HepG2 (cell line): ENCODE data around the gene PYCR2. TPM values are rescaled to one million over a fixed set of nuclear protein-coding genes. Genes with fewer than 3 reads are reported as not detected.

ENCODE experiments used
- ATAC-seq: fragments of 200-7000 bp; cut with Tn5 transposase; 3 replicates; pipeline ENCODE4 v1.9.1; 2020; ENCODE audit warnings: mild to moderate bottlenecking, moderate library complexity
- BruUV-seq: library from RNA; stranded (reverse); fragments of 400-500 nt; replicated peaks from 2 replicates; lab custom pipeline; 2021; lab: Mats Ljungman, UMichigan
- CTCF ChIA-PET: fragments of 300-600 bp; formaldehyde crosslinking; extraction: SDS; loops from one replicate; lab custom pipeline; 2021; ENCODE audit warnings: low total read pairs, inconsistent platforms, low intra/inter-chr PET ratio; lab: Yijun Ruan, JAX
- POLR2A ChIA-PET: fragments of 350-600 bp; sonication (Branson Sonifier 250); formaldehyde crosslinking; loops from one replicate; lab custom pipeline; 2020; ENCODE audit warnings: antibody characterized with exemption, inconsistent platforms; lab: Yijun Ruan, JAX
- DNase-seq: peaks from one replicate; pipeline ENCODE4 v3.0.0-alpha.2; 2015; ENCODE audit warnings: low spot score
- FAIRE-seq: peaks from 3 replicates; lab custom pipeline; 2011; peaks lifted over from hg19 to GRCh38; lab: Jason Lieb, UNC
- H2AFZ ChIP-seq: one replicate; pipeline ENCODE4 v1.6.1; 2011; ENCODE audit warnings: low read length, inconsistent platforms
- H3K27ac ChIP-seq: fragments of 300-600 bp; 3 replicates; pipeline ENCODE4 v1.8.0; 2011; ENCODE audit warnings: mixed run types, mild to moderate bottlenecking, mixed read lengths, low read length, inconsistent platforms; ENCODE audit not compliant: insufficient read depth; ENCODE audit errors: extremely low read length
- H3K27me3 ChIP-seq, 2 experiments: fragments of 200-600 bp in 1 of 2; 2 replicates in 1 of 2; 3 replicates in 1 of 2; pipeline versions ENCODE4 v1.6.0 to v1.8.0; 2011; ENCODE audit warnings: low read length in 2 of 2, mild to moderate bottlenecking in 2 of 2, moderate library complexity in 2 of 2, inconsistent platforms in 1 of 2; ENCODE audit not compliant: insufficient read depth in 2 of 2, control insufficient read depth in 1 of 2
- H3K36me3 ChIP-seq, 2 experiments: fragments of 200-600 bp in 1 of 2; replicated peaks in 1 of 2; 2 replicates in 1 of 2; 3 replicates in 1 of 2; pipeline versions ENCODE4 v1.5.1 to v1.8.0; 2011; ENCODE audit warnings: low read length in 2 of 2, inconsistent platforms in 1 of 2; ENCODE audit not compliant: insufficient read depth in 2 of 2, control insufficient read depth in 1 of 2
- H3K4me1 ChIP-seq: 2 replicates; pipeline ENCODE4 v1.5.1; 2012; ENCODE audit warnings: low read length, inconsistent platforms; ENCODE audit not compliant: insufficient read depth
- H3K4me2 ChIP-seq: 2 replicates; pipeline ENCODE4 v1.6.0; 2011; ENCODE audit warnings: low read depth, low read length, inconsistent platforms
- H3K4me3 ChIP-seq, 3 experiments: fragments of 200-600 bp in 1 of 3; sonication (generic), shearing (Covaris generic) in 1 of 3; replicated peaks in 1 of 3; 2 replicates each; pipeline ENCODE4 v1.5.1; 2011 to 2016; ENCODE audit warnings: low read length in 3 of 3, inconsistent platforms in 2 of 3, low read depth in 2 of 3, mild to moderate bottlenecking in 2 of 3, control low read depth in 1 of 3, mixed read lengths in 1 of 3; ENCODE audit not compliant: insufficient read depth in 1 of 3
- H3K79me2 ChIP-seq: one replicate; pipeline ENCODE4 v1.6.1; 2011; ENCODE audit warnings: low read length, inconsistent platforms; ENCODE audit not compliant: insufficient read depth
- H3K9ac ChIP-seq: 2 replicates; pipeline ENCODE4 v1.6.0; 2011; ENCODE audit warnings: mild to moderate bottlenecking, low read depth, low read length, inconsistent platforms; ENCODE audit not compliant: insufficient read depth
- H3K9me3 ChIP-seq: 2 replicates; pipeline ENCODE4 v1.5.1; 2012; ENCODE audit warnings: mild to moderate bottlenecking, low read length
- H4K20me1 ChIP-seq: 2 replicates; pipeline ENCODE4 v1.6.0; 2011; ENCODE audit warnings: inconsistent platforms, mild to moderate bottlenecking, low read length, moderate library complexity; ENCODE audit not compliant: insufficient read depth
- BORCS8-MEF2B ChIP-seq: sonication (generic); formaldehyde crosslinking; IDR thresholded peaks from 2 replicates; pipeline ENCODE4 v1.8.0; 2022; ENCODE audit warnings: mild to moderate bottlenecking, missing genetic modification reagents
- CHD4 ChIP-seq: fragments of 200-600 bp; sonication (generic); IDR thresholded peaks from 2 replicates; pipeline ENCODE4 v1.7.0; 2017; ENCODE audit warnings: mild to moderate bottlenecking, low read length, borderline replicate concordance
- HNRNPH1 ChIP-seq: fragments of 200-400 bp; formaldehyde crosslinking; optimal IDR thresholded peaks from 2 replicates; pipeline ENCODE3; 2017; ENCODE audit warnings: mild to moderate bottlenecking, low read depth, low read length
- MEIS1 ChIP-seq: sonication (generic); formaldehyde crosslinking; IDR thresholded peaks from 2 replicates; pipeline ENCODE4 v1.9.0; 2021; ENCODE audit warnings: mild to moderate bottlenecking, missing genetic modification reagents, moderate library complexity, borderline replicate concordance
- SUZ12 ChIP-seq: fragments of 150-350 bp; IDR thresholded peaks from 2 replicates; pipeline ENCODE4 v1.6.1; 2014; ENCODE audit warnings: low read depth, low read length
- ZFX ChIP-seq: sonication (generic); formaldehyde crosslinking; IDR thresholded peaks from 2 replicates; pipeline ENCODE4 v1.4.0; 2020; ENCODE audit warnings: mild to moderate bottlenecking, low read depth, missing genetic modification reagents, moderate library complexity
- ZFY ChIP-seq: sonication (generic); formaldehyde crosslinking; IDR thresholded peaks from 2 replicates; pipeline ENCODE4 v1.4.0; 2020; ENCODE audit warnings: missing genetic modification reagents
- ZNF230 ChIP-seq: sonication (generic); formaldehyde crosslinking; IDR thresholded peaks from 2 replicates; pipeline ENCODE4 v1.4.0; 2020; ENCODE audit warnings: mild to moderate bottlenecking, missing genetic modification reagents
- WGBS: methylation state at CpG from one replicate; pipeline ENCODE4 v1.1.6; 2017; ENCODE audit warnings: low lambda C conversion rate; 5-methylcytosine and 5-hydroxymethylcytosine counted together
- in situ Hi-C: cut with HindIII; loops from 2 replicates; pipeline ENCODE4 v1.10.0; 2017; ENCODE audit warnings: low pct_unique_long_range_greater_than_20kb; ENCODE audit not compliant: extremely low pct_ligation_motif_present
- intact Hi-C: fragments of 100-400 bp; cut with micrococcal nuclease; formaldehyde crosslinking; loops from one replicate; pipeline ENCODE4 v1.10.0; 2022; ENCODE audit not compliant: unreplicated experiment
- polyA plus RNA-seq, 8 experiments: library from polyadenylated mRNA; depleted of rRNA in 3 of 8; stranded (reverse) in 7 of 8; unstranded in 1 of 8; fragments of >200 nt; fragmentation: Illumina TruSeq in 4 of 8; extraction: Trizol in 4 of 8; gene quantifications; 2 replicates each; pipeline versions ENCODE4 v1.2.1 to v1.2.3, GENCODE V29; 2011 to 2016; ENCODE audit warnings: low read depth in 4 of 8, missing spikeins in 1 of 8, mixed read lengths in 1 of 8; ENCODE audit not compliant: insufficient read depth in 1 of 8
- total RNA-seq, 5 experiments: library from RNA; depleted of rRNA; stranded (reverse); fragments of >200 nt; fragmentation: Illumina TruSeq; extraction: Trizol; gene quantifications; 2 replicates each; pipeline ENCODE4 v1.2.3, GENCODE V29; 2016; ENCODE audit warnings: low read depth in 1 of 5
- TF ChIP-seq, protein P1 (sequence below): sonication (generic); formaldehyde crosslinking; IDR thresholded peaks from 2 replicates; pipeline ENCODE4 v1.5.0; 2020; ENCODE audit warnings: mild to moderate bottlenecking, missing genetic modification reagents
- TF ChIP-seq, protein P2 (sequence below): sonication (generic); formaldehyde crosslinking; IDR thresholded peaks from 2 replicates; pipeline ENCODE4 v1.4.0; 2020; ENCODE audit warnings: missing genetic modification reagents
- TF ChIP-seq, protein P3 (sequence below): sonication (generic); formaldehyde crosslinking; IDR thresholded peaks from 2 replicates; pipeline ENCODE4 v1.4.0; 2020; ENCODE audit warnings: mild to moderate bottlenecking, missing genetic modification reagents

The PYCR2 gene
- total and polyA plus RNA-seq, 2 of the 13 experiments (the other 11 are each of a cell fraction or from before 2014, with no cell fraction given) = 47.2 to 47.8 TPM

DNA sequence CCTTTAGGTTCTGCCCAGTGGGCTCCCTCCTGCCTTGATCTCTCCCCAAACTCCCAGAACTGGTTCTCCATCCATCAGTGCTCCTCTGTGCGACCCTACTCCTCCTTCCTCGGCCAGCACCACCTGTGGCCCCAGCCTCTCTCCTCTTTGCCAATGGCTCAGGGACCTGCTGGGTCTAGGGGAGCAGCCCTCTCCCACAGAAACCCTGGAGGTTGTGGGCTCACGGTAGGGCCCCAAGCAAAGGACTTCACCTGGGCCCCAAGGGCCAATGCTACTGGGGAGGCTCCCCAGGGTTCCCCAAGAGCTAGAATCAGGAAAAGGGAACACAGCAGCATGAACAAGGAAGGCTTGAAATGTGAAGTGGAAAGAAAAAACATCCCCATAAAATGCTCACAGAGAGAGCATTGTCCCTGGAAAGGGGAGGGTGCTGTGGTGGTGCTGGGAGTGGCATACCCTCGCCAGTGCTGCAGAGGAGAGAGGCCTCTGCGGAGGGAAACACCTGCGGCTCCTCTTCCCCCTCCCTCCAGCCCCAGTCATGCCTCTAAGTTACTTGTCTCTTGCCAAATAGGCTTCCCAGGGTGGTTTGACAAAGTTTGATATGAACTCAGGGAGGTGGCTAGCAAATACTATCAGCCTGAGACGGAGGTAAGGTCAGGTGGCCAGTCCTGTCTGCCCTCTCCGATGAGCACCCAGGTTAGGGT is 44.4 kb downstream of the PYCR2 start:
- peak; percentile 21 for DNase-seq
- peak overlapping the region; percentile 80 for H3K27ac ChIP-seq

DNA sequence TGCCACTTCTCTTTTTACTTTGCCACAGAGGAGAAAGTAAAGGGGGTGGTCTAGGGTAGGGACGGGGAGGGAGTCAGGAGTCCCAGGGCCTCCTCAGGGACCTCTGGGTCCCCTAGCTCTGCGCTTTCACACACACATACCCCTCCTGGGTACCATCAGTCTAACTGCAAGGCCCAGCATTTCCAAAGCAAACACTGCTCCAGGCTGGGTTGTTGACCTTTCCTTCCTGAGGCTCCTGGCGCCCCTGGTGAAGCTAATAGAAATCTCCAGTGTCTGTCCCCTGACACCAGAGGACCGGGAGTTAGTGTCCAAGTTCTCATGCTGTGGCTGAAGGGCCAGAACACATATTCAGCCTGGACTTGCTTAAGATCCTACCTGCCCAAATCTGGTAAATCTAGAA is 45.8 kb downstream of the PYCR2 start:
- peak overlapping the region; percentile 100 for H3K4me2 ChIP-seq
- CTCF ChIA-PET = interaction anchor here (0.6 to 1.8 kb wide), 2 partner anchors 33 to 404 kb away, joined by 3 to 5 read pairs; no protein-coding TSS in a partner anchor
- intact Hi-C loops (loop anchor here (5.0 kb wide), 1 partner anchor 34 kb away; no protein-coding TSS in a partner anchor), in situ Hi-C loops (no loop called here)
- peaks cover 20% of the 10 kb centered on the region for H4K20me1 ChIP-seq
- no peaks in the 10 kb centered on the region for H3K9me3 ChIP-seq
- 21% methylated on average over 4 of the region's 4 CpGs for WGBS
- H3K9ac ChIP-seq = no peak overlapping the region
- POLR2A ChIA-PET = interaction anchor here (0.9 to 1.2 kb wide), 4 partner anchors 8 to 66 kb away, joined by 3 to 6 read pairs (median 4); partner anchors contain the start of gene PYCR2
- H2AFZ ChIP-seq = no peak overlapping the region
- no TSS peak for BruUV-seq
- H3K79me2 ChIP-seq = peaks cover 37% of the 10 kb centered on the region
- H3K27ac ChIP-seq = peak overlapping the region; percentile 6
- peak; percentile 83 for FAIRE-seq
- peaks cover 8 to 30% of the 10 kb centered on the region in 2 experiments for H3K36me3 ChIP-seq
- DNase-seq = peak; percentile 55
- H3K4me1 ChIP-seq = peaks cover 47% of the 10 kb centered on the region
- ATAC-seq = peak; percentile 33
- H3K4me3 ChIP-seq = no peak overlapping the region
- no peaks in the 10 kb centered on the region; a peak in 1 of 5 replicates for H3K27me3 ChIP-seq
- TF ChIP-seq CHD4 = no peak
- TF ChIP-seq BORCS8-MEF2B (CRISPR knock-in tag) = no peak
- TF ChIP-seq ZFX (CRISPR knock-in tag) = peak; percentile 48; the same call in 1 of the 2 replicates
- TF ChIP-seq ZFY = 0 out of 2 replicates have a peak, but pooled peaks have one; percentile 17
- TF ChIP-seq, protein P1, sequence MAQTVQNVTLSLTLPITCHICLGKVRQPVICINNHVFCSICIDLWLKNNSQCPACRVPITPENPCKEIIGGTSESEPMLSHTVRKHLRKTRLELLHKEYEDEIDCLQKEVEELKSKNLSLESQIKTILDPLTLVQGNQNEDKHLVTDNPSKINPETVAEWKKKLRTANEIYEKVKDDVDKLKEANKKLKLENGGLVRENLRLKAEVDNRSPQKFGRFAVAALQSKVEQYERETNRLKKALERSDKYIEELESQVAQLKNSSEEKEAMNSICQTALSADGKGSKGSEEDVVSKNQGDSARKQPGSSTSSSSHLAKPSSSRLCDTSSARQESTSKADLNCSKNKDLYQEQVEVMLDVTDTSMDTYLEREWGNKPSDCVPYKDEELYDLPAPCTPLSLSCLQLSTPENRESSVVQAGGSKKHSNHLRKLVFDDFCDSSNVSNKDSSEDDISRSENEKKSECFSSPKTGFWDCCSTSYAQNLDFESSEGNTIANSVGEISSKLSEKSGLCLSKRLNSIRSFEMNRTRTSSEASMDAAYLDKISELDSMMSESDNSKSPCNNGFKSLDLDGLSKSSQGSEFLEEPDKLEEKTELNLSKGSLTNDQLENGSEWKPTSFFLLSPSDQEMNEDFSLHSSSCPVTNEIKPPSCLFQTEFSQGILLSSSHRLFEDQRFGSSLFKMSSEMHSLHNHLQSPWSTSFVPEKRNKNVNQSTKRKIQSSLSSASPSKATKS (CRISPR knock-in tag) = no peak
- no peak for TF ChIP-seq SUZ12
- no peak for TF ChIP-seq HNRNPH1
- no peak for TF ChIP-seq MEIS1 (CRISPR knock-in tag)
- TF ChIP-seq, protein P2, sequence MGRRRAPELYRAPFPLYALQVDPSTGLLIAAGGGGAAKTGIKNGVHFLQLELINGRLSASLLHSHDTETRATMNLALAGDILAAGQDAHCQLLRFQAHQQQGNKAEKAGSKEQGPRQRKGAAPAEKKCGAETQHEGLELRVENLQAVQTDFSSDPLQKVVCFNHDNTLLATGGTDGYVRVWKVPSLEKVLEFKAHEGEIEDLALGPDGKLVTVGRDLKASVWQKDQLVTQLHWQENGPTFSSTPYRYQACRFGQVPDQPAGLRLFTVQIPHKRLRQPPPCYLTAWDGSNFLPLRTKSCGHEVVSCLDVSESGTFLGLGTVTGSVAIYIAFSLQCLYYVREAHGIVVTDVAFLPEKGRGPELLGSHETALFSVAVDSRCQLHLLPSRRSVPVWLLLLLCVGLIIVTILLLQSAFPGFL (CRISPR knock-in tag) = no peak

More for the DNA sequence above, 44.4 kb downstream of the PYCR2 start:
- Histone ChIP-seq H3K4me2 (peak overlapping the region; percentile 100), H3K4me1 (peaks cover 55% of the 10 kb centered on the region), H4K20me1 (peaks cover 20% of the 10 kb centered on the region), H3K4me3 (peak overlapping the region in 1 of 3 experiments; percentile 93; a peak in 2 of 6 replicates), H3K27me3 (no peaks in the 10 kb centered on the region; a peak in 1 of 5 replicates), H3K9ac (peak overlapping the region; percentile 88), H3K79me2 (peaks cover 37% of the 10 kb centered on the region), H3K36me3 (peaks cover 2 to 18% of the 10 kb centered on the region in 2 experiments; a peak in 4 of 5 replicates), H3K9me3 (no peaks in the 10 kb centered on the region), H2AFZ (no peak overlapping the region)
- 58% methylated on average over 5 of the region's 8 CpGs for WGBS
- FAIRE-seq (no peak), ATAC-seq (no peak)
- BruUV-seq = no TSS peak
- 0 out of 2 replicates have a peak, but pooled peaks have one; percentile 3 for TF ChIP-seq ZNF230
- TF ChIP-seq, protein P3, sequence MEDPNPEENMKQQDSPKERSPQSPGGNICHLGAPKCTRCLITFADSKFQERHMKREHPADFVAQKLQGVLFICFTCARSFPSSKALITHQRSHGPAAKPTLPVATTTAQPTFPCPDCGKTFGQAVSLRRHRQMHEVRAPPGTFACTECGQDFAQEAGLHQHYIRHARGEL = no peak
- in situ Hi-C loops = no loop called here
- ChIA-PET POLR2A (interaction anchor here (3.9 to 4.6 kb wide), 3 partner anchors 11 to 68 kb away, joined by 28 to 42 read pairs (median 29); partner anchors contain the start of genes EPHX1, LEFTY1 and PYCR2), CTCF (interaction anchor here (1.2 kb wide), 1 partner anchor 405 kb away, joined by 3 read pairs; no protein-coding TSS in a partner anchor)
- intact Hi-C loops = loop anchor here (5.0 to 10.0 kb wide), 3 partner anchors 33 to 95 kb away; partner anchors contain the start of gene PYCR2
